ENCODE measurements around the gene LDHAL6B.

DNA sequence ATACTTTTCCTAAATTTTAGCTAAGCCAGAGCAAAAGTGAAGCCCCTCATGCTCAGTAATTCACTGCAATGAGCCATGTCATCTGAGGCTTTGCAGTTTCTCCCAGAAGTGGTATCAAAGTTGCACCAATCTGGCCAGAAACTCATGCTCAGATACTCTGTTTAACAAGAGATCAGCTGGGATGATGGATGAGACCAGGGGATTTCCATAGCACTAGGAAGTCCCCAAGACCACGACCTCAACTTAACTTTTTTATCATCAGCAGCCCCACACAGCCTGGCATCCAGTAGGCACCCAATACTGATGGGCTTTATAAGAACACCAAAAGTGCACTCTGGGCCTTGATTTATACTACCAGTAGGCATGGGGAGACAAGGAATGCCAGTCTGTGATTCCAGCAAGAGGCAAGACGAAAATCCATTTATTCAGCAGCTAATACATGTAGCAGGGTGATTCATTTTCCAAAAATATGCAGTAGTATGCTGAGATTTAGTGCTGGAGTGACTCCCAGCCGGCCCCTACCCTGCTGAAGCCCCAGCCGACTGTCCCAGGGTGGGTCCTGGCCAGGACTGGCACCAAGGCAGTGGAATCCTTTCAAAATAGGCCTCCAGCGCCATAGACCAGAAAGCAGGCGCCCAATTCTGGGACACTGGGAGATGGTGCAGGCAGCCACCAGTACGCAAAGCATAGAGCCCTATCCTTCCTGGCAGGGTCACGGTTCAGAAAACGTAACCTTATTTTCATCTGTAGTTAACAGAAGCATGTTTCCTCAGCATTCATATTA, 612 bp upstream of the LDHAL6B start:
- TF ChIP-seq CTCF (IDR thresholded peaks at IDR 0.05; ENCODE audit: low read depth, low read length, poor library complexity, severe bottlenecking) (no peak), EZH2phosphoT487 (IDR thresholded peaks at IDR 0.05; ENCODE audit: borderline replicate concordance, low read length) (no peak)

Data from DOHH2 (cell line).